ENCODE data around the gene NGB. TPM values are rescaled to one million over a fixed set of nuclear protein-coding genes. Genes with fewer than 3 reads are reported as not detected.

Gene NGB
- total RNA-seq, 1 donor from 2014 or later = not detected

- Mint-ChIP-seq H3K4me3 (no peak overlapping the region), H3K36me3 (ENCODE audit: low read depth) (no peaks in the 10 kb centered on the region)
Observed at GRCh38 chr14:77253333-77254190, 17.4 kb downstream of the NGB start.

GRCh38 chr14:77251870-77252269, 19.1 kb downstream of the NGB start:
- intact Hi-C loops (cut with micrococcal nuclease) = no loop called here
- no peaks in the 10 kb centered on the region for H3K36me3 Mint-ChIP-seq (ENCODE audit: low read depth)
- DNase-seq (ENCODE audit: low spot score) = no peak
- no peaks in the 10 kb centered on the region for H3K4me1 Mint-ChIP-seq (ENCODE audit: low read depth)
- H3K9me3 Mint-ChIP-seq = no peaks in the 10 kb centered on the region
- peaks cover 3% of the 10 kb centered on the region for H3K27me3 Mint-ChIP-seq (ENCODE audit: insufficient read depth)
- H3K27ac Mint-ChIP-seq = no peak overlapping the region
- no peak overlapping the region for H3K4me3 Mint-ChIP-seq

More at GRCh38 chr14:77253333-77254190, 17.4 kb downstream of the NGB start:
- DNase-seq (ENCODE audit: low spot score) = no peak
- intact Hi-C loops (cut with micrococcal nuclease) = no loop called here
- H3K4me1 Mint-ChIP-seq (ENCODE audit: low read depth) = no peaks in the 10 kb centered on the region
- no peak overlapping the region for H3K27ac Mint-ChIP-seq
- H3K27me3 Mint-ChIP-seq (ENCODE audit: insufficient read depth) = peaks cover 3% of the 10 kb centered on the region
- no peaks in the 10 kb centered on the region for H3K9me3 Mint-ChIP-seq

- no peak for DNase-seq (ENCODE audit: low spot score)
- H3K27me3 Mint-ChIP-seq (ENCODE audit: insufficient read depth) = peaks cover 3% of the 10 kb centered on the region
- no peak overlapping the region for H3K4me3 Mint-ChIP-seq
- no peaks in the 10 kb centered on the region for H3K9me3 Mint-ChIP-seq
- H3K27ac Mint-ChIP-seq = no peak overlapping the region
- no peaks in the 10 kb centered on the region for H3K4me1 Mint-ChIP-seq (ENCODE audit: low read depth)
- intact Hi-C loops (cut with micrococcal nuclease) = no loop called here
- H3K36me3 Mint-ChIP-seq (ENCODE audit: low read depth) = no peaks in the 10 kb centered on the region
Observed at GRCh38 chr14:77250927-77251326, 20.1 kb downstream of the NGB start.

- intact Hi-C loops (cut with micrococcal nuclease) = no loop called here
- Mint-ChIP-seq H3K4me1 (ENCODE audit: low read depth) (no peaks in the 10 kb centered on the region), H3K27me3 (ENCODE audit: insufficient read depth) (peaks cover 3% of the 10 kb centered on the region), H3K27ac (no peak overlapping the region), H3K9me3 (no peaks in the 10 kb centered on the region), H3K36me3 (ENCODE audit: low read depth) (no peaks in the 10 kb centered on the region), H3K4me3 (no peak overlapping the region)
- no peak for DNase-seq (ENCODE audit: low spot score)
Observed at GRCh38 chr14:77249286-77249685, 21.7 kb downstream of the NGB start.

GRCh38 chr14:77248666-77249065, 22.3 kb downstream of the NGB start:
- peaks cover 3% of the 10 kb centered on the region for H3K27me3 Mint-ChIP-seq (ENCODE audit: insufficient read depth)
- H3K27ac Mint-ChIP-seq = no peak overlapping the region
- DNase-seq (ENCODE audit: low spot score) = no peak
- no peaks in the 10 kb centered on the region for H3K36me3 Mint-ChIP-seq (ENCODE audit: low read depth)
- no peak overlapping the region for H3K4me3 Mint-ChIP-seq
- no peaks in the 10 kb centered on the region for H3K4me1 Mint-ChIP-seq (ENCODE audit: low read depth)
- H3K9me3 Mint-ChIP-seq = no peaks in the 10 kb centered on the region
- intact Hi-C loops (cut with micrococcal nuclease) = no loop called here

GRCh38 chr14:77246784-77247183, 24.2 kb downstream of the NGB start:
- Mint-ChIP-seq H3K9me3 (no peaks in the 10 kb centered on the region), H3K4me1 (ENCODE audit: low read depth) (no peaks in the 10 kb centered on the region), H3K4me3 (no peak overlapping the region), H3K27me3 (ENCODE audit: insufficient read depth) (no peaks in the 10 kb centered on the region), H3K27ac (no peak overlapping the region), H3K36me3 (ENCODE audit: low read depth) (no peaks in the 10 kb centered on the region)
- DNase-seq (ENCODE audit: low spot score) = no peak
- intact Hi-C loops (cut with micrococcal nuclease) = no loop called here

GRCh38 chr14:77245820-77246219, 25.2 kb downstream of the NGB start:
- DNase-seq (ENCODE audit: low spot score) = no peak
- Mint-ChIP-seq H3K27ac (no peak overlapping the region), H3K4me1 (ENCODE audit: low read depth) (no peaks in the 10 kb centered on the region), H3K36me3 (ENCODE audit: low read depth) (no peaks in the 10 kb centered on the region), H3K9me3 (no peaks in the 10 kb centered on the region), H3K4me3 (no peak overlapping the region), H3K27me3 (ENCODE audit: insufficient read depth) (no peaks in the 10 kb centered on the region)
- intact Hi-C loops (cut with micrococcal nuclease) = no loop called here

GRCh38 chr14:77243853-77244252, 27.2 kb downstream of the NGB start:
- intact Hi-C loops (cut with micrococcal nuclease) = no loop called here
- H3K4me1 Mint-ChIP-seq (ENCODE audit: low read depth) = no peaks in the 10 kb centered on the region
- H3K27ac Mint-ChIP-seq = no peak overlapping the region
- no peaks in the 10 kb centered on the region for H3K9me3 Mint-ChIP-seq
- no peak overlapping the region for H3K4me3 Mint-ChIP-seq
- H3K36me3 Mint-ChIP-seq (ENCODE audit: low read depth) = no peaks in the 10 kb centered on the region
- no peak for DNase-seq (ENCODE audit: low spot score)
- no peaks in the 10 kb centered on the region for H3K27me3 Mint-ChIP-seq (ENCODE audit: insufficient read depth)

- H3K36me3 Mint-ChIP-seq (ENCODE audit: low read depth) = no peaks in the 10 kb centered on the region
- H3K4me1 Mint-ChIP-seq (ENCODE audit: low read depth) = no peaks in the 10 kb centered on the region
- H3K27me3 Mint-ChIP-seq (ENCODE audit: insufficient read depth) = no peaks in the 10 kb centered on the region
- H3K9me3 Mint-ChIP-seq = no peaks in the 10 kb centered on the region
- DNase-seq (ENCODE audit: low spot score) = no peak
- intact Hi-C loops (cut with micrococcal nuclease) = no loop called here
- H3K27ac Mint-ChIP-seq = no peak overlapping the region
- H3K4me3 Mint-ChIP-seq = no peak overlapping the region
Observed at GRCh38 chr14:77242752-77243151, 28.3 kb downstream of the NGB start.

- no peak for DNase-seq (ENCODE audit: low spot score)
- H3K4me1 Mint-ChIP-seq (ENCODE audit: low read depth) = no peaks in the 10 kb centered on the region
- H3K27me3 Mint-ChIP-seq (ENCODE audit: insufficient read depth) = no peaks in the 10 kb centered on the region
- H3K9me3 Mint-ChIP-seq = no peaks in the 10 kb centered on the region
- intact Hi-C loops (cut with micrococcal nuclease) = no loop called here
- H3K27ac Mint-ChIP-seq = no peak overlapping the region
- no peaks in the 10 kb centered on the region for H3K36me3 Mint-ChIP-seq (ENCODE audit: low read depth)
- H3K4me3 Mint-ChIP-seq = no peak overlapping the region
Observed at GRCh38 chr14:77241955-77242354, 29.1 kb downstream of the NGB start.

- no peak overlapping the region for H3K27ac Mint-ChIP-seq
- H3K4me1 Mint-ChIP-seq (ENCODE audit: low read depth) = no peaks in the 10 kb centered on the region
- no peak for DNase-seq (ENCODE audit: low spot score)
- no peaks in the 10 kb centered on the region for H3K27me3 Mint-ChIP-seq (ENCODE audit: insufficient read depth)
- H3K4me3 Mint-ChIP-seq = no peak overlapping the region
- no peaks in the 10 kb centered on the region for H3K36me3 Mint-ChIP-seq (ENCODE audit: low read depth)
- H3K9me3 Mint-ChIP-seq = no peaks in the 10 kb centered on the region
- intact Hi-C loops (cut with micrococcal nuclease) = no loop called here
Observed at GRCh38 chr14:77240336-77240915, 30.6 kb downstream of the NGB start.

GRCh38 chr14:77239412-77239811, 31.6 kb downstream of the NGB start:
- no peak for DNase-seq (ENCODE audit: low spot score)

GRCh38 chr14:77238996-77239395, 32.0 kb downstream of the NGB start:
- Mint-ChIP-seq H3K27me3 (ENCODE audit: insufficient read depth) (no peaks in the 10 kb centered on the region), H3K27ac (no peak overlapping the region), H3K9me3 (no peaks in the 10 kb centered on the region), H3K4me3 (no peak overlapping the region), H3K36me3 (ENCODE audit: low read depth) (no peaks in the 10 kb centered on the region), H3K4me1 (ENCODE audit: low read depth) (no peaks in the 10 kb centered on the region)
- intact Hi-C loops (cut with micrococcal nuclease) = no loop called here
- no peak for DNase-seq (ENCODE audit: low spot score)

More at GRCh38 chr14:77239412-77239811, 31.6 kb downstream of the NGB start:
- H3K4me3 Mint-ChIP-seq = no peak overlapping the region
- no peaks in the 10 kb centered on the region for H3K4me1 Mint-ChIP-seq (ENCODE audit: low read depth)
- no peaks in the 10 kb centered on the region for H3K27me3 Mint-ChIP-seq (ENCODE audit: insufficient read depth)
- no peak overlapping the region for H3K27ac Mint-ChIP-seq
- intact Hi-C loops (cut with micrococcal nuclease) = no loop called here
- no peaks in the 10 kb centered on the region for H3K36me3 Mint-ChIP-seq (ENCODE audit: low read depth)
- H3K9me3 Mint-ChIP-seq = no peaks in the 10 kb centered on the region

All from activated T-helper 1 cell treated with anti-CD3 and anti-CD28 coated beads, Interleukin-12 subunit alpha, Interleukin-12 subunit beta, Interleukin-2, Interleukin-4 antibody, amounts not matched to agents 30 ng/mL and 10 ng/mL and 1 ng/mL, durations not matched to agents 14 hours and 24 hours and 36 hours (primary cell).